Measurements from ENCODE around the gene ZEB1. TPM values are rescaled to one million over a fixed set of nuclear protein-coding genes. Genes with fewer than 3 reads are reported as not detected.
"Not testable (repeated sequence)": the region's sequence is repeated elsewhere in the genome, so short reads cannot be mapped to it uniquely, and the experiment has no call there.

ZEB1 gene
- total RNA-seq, 1 donor from 2014 or later: 75.5 TPM

GRCh38 chr10:31358688-31359330 is 39.8 kb downstream of the ZEB1 start:
- ATAC-seq: no peak
- intact Hi-C loops (cut with DNase I): no loop called here
- DNase-seq (ENCODE audit: missing footprints): no peak

DNA sequence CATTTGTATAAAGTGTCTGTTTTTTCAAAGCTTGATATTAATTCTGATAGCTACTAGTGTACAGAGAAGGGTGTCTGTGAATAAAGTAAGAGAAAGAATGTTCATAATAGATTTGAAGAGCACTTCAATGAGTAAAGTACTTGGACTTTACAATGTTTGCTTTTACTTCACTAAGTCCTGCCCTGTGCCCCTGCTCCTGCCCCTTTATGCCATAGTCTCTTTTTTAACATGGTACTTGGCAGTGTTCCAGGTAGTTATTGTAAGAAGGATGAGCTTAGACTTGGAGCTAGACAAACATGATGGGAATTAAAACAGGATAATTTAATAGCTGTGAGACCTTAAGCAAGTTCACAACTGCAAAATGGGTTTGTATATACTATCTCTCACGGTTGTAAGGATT is 41.0 kb downstream of the ZEB1 start:
- intact Hi-C loops (cut with DNase I): no loop called here
- no peak for DNase-seq (ENCODE audit: missing footprints)
- ATAC-seq: no peak

DNA sequence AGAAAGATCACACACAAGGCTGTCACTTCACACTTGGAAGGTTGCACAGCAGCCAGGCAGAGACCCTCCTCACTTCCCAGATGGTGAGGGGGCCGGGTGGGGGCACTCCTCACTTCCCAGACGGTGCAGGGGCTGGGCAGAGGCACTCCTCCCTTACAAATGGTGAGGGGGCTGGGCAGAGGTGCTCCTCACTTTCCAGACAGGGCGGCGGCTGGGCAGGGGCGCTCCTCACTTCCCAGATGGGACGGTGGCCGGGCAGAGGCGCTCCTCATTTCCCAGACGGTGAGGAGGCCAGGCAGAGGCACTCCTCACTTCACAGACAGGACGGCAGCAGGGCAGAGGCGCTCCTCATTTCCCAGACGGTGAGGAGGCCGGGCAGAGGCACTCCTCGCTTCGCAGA is 42.5 kb downstream of the ZEB1 start:
- ATAC-seq; intact Hi-C loops (cut with DNase I); DNase-seq (ENCODE audit: missing footprints): not testable (repeated sequence)

DNA sequence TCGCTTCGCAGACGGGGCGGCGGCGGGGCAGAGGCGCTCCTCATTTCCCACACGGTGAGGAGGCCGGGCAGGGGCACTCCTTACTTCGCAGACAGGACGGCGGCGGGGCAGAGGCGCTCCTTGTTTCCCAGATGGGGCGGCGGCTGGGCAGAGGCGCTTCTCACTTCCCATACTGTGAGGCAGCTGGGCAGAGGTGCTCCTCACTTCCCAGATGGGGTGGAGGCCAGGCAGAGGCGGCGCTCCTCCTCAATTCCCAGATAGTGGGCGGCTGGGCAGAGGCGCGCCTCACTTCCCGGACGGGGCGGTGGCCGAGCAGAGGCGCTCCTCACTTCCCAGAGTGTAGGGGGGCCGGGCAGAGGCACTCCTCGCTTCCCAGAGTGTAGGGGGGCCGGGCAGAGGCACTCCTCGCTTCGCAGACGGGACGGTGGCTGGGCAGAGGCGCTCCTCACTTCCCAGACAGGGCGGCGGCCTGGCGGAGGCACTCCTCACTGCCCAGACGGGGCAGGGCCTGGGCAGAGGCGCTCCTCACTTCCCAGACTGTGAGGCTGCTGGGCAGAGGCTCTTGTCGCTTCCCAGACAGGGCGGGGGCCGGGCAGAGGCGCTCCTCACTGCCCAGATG is 43.1 kb downstream of the ZEB1 start:
- intact Hi-C loops (cut with DNase I): no loop called here
- ATAC-seq (no peak), DNase-seq (ENCODE audit: missing footprints) (peak; percentile 57)

GRCh38 chr10:31363696-31364095 is 44.7 kb downstream of the ZEB1 start:
- intact Hi-C loops (cut with DNase I); DNase-seq (ENCODE audit: missing footprints): not testable (repeated sequence)

DNA sequence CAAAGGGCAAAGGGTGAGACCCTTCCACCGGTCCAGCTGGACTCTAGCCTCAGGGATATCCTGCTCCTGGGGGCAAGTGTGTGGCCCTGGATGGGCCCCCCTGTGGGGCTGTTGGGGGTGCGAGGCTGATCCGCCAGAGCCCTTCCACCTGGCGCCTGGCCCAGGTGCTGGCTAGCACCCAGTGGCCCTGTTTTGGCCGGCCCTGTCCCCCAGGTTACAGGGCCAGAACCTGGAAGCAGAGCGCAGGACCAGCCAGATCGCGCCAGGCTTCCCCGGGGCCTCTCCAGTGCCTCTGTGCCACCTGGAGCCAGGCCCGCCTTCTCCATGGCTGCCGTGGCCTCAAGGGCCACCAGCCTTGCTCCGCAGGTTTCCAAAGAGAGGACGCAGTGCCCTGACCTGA is 45.2 kb downstream of the ZEB1 start:
- intact Hi-C loops (cut with DNase I); ATAC-seq; DNase-seq (ENCODE audit: missing footprints): not testable (repeated sequence)

More at GRCh38 chr10:31363696-31364095, 44.7 kb downstream of the ZEB1 start:
- not testable (repeated sequence) for ATAC-seq

DNA sequence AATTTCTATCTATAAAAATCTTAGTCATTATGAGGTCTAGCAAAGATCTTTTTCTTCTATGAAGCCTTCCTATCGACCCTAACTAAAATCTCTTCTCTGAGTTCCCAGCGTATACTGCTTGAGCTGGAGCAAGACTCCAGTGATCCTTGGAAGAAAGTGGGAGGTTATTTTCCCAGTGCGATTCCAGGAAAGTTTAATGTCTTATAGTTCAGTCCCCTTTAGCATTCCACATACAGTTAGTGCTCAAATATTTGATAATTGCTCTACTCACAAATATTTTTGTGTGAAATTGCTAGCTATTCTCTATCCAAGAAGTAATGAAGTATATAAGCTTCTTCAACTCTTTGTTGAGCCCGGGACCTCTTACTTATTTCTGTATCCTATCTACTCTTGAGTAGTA is 47.7 kb downstream of the ZEB1 start:
- ATAC-seq: no peak
- DNase-seq (ENCODE audit: missing footprints): no peak
- intact Hi-C loops (cut with DNase I): no loop called here

DNA sequence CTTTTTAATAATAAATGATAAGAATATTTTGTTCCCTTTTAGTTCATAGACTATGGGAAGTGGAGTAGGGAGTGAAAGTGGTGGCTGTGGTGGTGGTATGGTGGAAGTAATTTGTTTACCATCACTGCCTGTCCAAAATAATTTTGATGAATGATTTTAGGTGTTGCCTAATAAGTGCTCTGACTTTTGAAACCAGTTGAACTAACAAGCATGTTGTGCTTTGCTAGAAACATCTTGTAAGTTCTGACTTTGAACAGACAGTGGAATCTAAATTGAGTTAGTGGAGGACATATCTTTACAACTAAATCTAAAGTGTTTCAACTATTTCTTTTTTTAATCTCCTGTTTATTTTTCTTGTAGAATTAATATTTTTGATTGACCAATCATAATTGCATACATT is 49.7 kb downstream of the ZEB1 start:
- ATAC-seq: no peak
- intact Hi-C loops (cut with DNase I): no loop called here
- no peak for DNase-seq (ENCODE audit: missing footprints)

GRCh38 chr10:31372439-31372838 is 53.4 kb downstream of the ZEB1 start:
- ATAC-seq (no peak), DNase-seq (ENCODE audit: missing footprints) (no peak)
- intact Hi-C loops (cut with DNase I): no loop called here

GRCh38 chr10:31374146-31374696 is 55.2 kb downstream of the ZEB1 start:
- ATAC-seq (no peak), DNase-seq (ENCODE audit: missing footprints) (no peak)
- intact Hi-C loops (cut with DNase I): no loop called here

DNA sequence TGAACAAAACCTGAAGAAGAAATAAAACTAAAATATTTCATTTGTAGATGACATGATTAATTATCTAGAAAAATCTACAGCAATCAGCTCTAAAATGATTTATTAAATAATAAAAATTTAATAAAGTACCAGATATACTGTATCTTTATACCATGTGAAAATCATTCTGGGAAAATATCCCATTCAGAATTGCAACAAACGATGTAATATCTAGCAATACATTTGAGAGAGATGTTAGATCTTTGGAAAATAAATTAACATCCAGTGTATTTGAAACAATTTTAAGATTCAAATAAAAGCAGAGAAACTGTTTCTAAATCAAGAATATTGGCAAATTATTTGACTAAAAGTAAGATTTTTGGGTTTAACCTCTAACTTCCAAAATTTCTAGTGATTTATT is 62.2 kb downstream of the ZEB1 start:
- intact Hi-C loops (cut with DNase I): no loop called here
- no peak for DNase-seq (ENCODE audit: missing footprints)
- ATAC-seq: no peak

GRCh38 chr10:31381766-31382316 is 62.8 kb downstream of the ZEB1 start:
- intact Hi-C loops (cut with DNase I): no loop called here
- ATAC-seq (no peak), DNase-seq (ENCODE audit: missing footprints) (no peak)

DNA sequence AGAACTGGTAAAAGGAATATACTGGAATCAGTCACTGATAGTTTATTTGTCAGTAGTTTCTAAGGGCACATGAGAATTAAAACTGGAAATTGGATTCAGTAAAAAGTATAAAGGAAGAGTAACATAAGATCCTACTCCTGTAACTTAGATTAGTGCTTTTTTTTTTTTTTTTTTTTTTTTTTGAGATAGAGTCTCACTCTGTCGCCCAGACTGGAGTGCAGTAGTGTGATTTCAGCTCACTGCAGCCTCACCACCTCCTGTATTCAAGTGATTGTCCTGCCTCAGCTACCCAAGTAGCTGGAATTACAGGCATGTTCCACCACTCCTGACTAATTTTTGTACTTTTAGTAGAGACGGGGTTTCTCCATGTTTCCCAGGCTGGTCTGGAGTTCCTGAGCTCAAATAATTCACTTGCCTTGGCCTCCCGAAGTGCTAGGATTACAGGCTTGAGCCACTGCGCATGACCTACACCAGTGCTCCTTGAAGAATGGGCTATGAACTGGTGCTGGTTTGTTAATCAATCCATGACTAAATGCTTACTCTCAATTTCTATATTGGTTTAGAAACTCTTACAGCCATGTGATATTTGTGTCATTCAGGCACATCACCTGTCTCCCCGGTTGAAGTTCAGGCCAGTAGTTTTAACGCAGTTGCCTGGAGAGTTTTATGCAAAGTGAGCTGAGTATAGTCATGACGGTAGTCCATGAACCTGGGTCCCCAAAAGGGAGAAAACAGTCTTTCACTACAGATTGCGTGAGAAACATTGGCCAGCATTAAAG is 65.0 kb downstream of the ZEB1 start:
- DNase-seq (ENCODE audit: missing footprints): no peak
- intact Hi-C loops (cut with DNase I): no loop called here
- ATAC-seq: no peak

- no peak for ATAC-seq
These were observed 65.6 kb downstream of the ZEB1 start for GRCh38 chr10:31384589-31384949.

DNA sequence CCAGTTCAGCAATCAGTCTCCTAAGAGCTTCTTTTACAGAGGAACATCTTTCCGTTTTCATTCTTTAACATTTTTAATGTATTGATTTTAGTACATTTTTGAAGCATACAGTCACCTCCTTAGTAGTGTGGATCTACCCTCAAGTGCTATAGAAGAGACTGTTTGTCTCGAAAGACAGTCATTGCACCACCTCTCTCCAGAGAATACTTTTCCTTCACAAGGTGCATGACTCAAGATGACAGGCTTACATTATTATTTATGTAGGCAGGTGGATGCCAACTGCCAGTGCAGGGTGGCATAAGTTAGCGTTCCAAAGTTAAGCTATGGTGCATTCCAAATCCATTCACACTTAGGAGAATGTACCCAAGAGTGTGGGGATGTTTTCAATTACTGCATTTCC is 71.8 kb downstream of the ZEB1 start:
- DNase-seq (ENCODE audit: missing footprints) (no peak), ATAC-seq (no peak)
- intact Hi-C loops (cut with DNase I): loop anchor here (10.0 kb wide), 1 partner anchor 46 kb away; no protein-coding TSS in a partner anchor

More at GRCh38 chr10:31384589-31384949, 65.6 kb downstream of the ZEB1 start:
- DNase-seq (ENCODE audit: missing footprints): no peak
- intact Hi-C loops (cut with DNase I): no loop called here

DNA sequence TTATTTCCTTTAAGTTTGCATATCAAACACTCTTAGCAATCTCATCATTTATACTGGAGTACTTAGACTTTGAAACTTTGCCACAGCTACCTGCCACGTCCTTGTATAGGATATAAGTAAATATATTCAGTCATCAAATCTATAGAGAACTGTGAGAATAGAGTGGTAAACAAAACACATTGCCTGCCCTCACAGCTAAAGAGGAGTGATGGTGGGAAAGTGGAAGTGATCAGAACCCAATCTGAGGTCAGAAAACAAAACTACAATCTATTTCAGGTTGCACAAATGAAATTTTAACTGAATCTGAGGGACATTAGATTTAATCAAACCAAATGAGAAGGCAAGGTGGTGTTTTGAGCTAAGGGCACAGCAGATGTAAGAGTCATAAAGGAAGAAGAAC is 74.8 kb downstream of the ZEB1 start:
- intact Hi-C loops (cut with DNase I): loop anchor here (10.0 kb wide), 1 partner anchor 49 kb away; no protein-coding TSS in a partner anchor
- DNase-seq (ENCODE audit: missing footprints): no peak
- no peak for ATAC-seq

GRCh38 chr10:31395695-31396094 is 76.7 kb downstream of the ZEB1 start:
- intact Hi-C loops (cut with DNase I): loop anchor here (10.0 kb wide), 1 partner anchor 51 kb away; no protein-coding TSS in a partner anchor
- ATAC-seq (peak; percentile 55), DNase-seq (ENCODE audit: missing footprints) (no peak)

DNA sequence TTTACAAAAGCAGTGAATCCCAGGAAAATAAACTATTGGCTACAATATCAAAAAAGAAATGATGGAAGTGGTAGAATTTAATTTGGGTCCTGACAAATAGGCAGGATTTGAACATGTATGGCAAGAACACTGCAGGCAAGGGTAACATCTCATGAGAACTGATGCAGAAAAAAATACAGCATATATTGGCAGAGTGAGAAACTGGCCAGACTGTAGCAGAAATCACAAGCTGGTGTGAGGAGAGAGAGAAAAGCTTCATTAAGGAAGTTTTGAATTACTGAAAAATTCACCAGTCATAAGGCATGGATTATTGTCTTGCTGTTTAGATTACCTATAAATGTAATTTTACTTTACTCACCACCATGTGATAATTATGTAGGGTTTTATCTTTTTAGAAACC is 77.4 kb downstream of the ZEB1 start:
- intact Hi-C loops (cut with DNase I): loop anchor here (10.0 kb wide), 1 partner anchor 52 kb away; no protein-coding TSS in a partner anchor
- DNase-seq (ENCODE audit: missing footprints): no peak
- ATAC-seq: no peak

DNA sequence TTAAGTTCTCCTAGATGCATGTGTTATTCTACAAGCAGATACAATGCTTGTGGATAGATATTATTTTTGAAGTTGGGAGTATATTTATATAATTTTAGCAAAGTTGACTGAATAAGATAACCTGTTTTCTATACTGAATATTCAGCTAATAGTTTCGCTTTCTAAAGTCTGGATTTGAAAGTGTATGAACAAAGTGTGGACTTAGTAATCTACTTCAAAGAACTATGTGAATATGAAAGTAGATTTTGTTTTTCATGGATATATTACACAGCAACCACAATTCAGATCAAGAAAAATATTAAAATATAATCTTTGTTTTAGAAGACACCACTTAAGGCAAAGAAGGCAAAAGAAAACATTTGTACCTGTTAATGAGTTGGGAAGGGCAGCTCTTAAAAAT is 78.8 kb downstream of the ZEB1 start:
- ATAC-seq (no peak), DNase-seq (ENCODE audit: missing footprints) (no peak)
- intact Hi-C loops (cut with DNase I): loop anchor here (10.0 kb wide), 1 partner anchor 53 kb away; no protein-coding TSS in a partner anchor

All from Right ventricle myocardium inferior (tissue), 1 donor.